ENCODE data around the gene NMB. TPM values are rescaled to one million over a fixed set of nuclear protein-coding genes. Genes with fewer than 3 reads are reported as not detected.
A peak's percentile ranks its signal among the peaks of the same experiment; 100 is the strongest.

Gene NMB
- total and polyA plus RNA-seq, 2 of the 13 experiments (the other 11 are each of a cell fraction or from before 2014, with no cell fraction given), result 10.4 to 25.4 TPM

- Histone ChIP-seq H3K4me3 (replicated peaks in 1 of 3; ENCODE audit: insufficient read depth in 1 of 3, low read depth in 2 of 3, low read length in 3 of 3) (no peak overlapping the region), H4K20me1 (ENCODE audit: insufficient read depth, low read length) (no peaks in the 10 kb centered on the region), H3K9ac (ENCODE audit: insufficient read depth, low read depth, low read length) (no peak overlapping the region), H3K4me2 (ENCODE audit: low read depth, low read length) (no peak overlapping the region), H2AFZ (ENCODE audit: low read length) (no peak overlapping the region), H3K27ac (ENCODE audit: extremely low read length, insufficient read depth, low read length) (no peak overlapping the region), H3K4me1 (ENCODE audit: insufficient read depth, low read length) (peaks cover 32% of the 10 kb centered on the region), H3K27me3 (ENCODE audit: control insufficient read depth in 1 of 2, insufficient read depth in 2 of 2, low read length in 2 of 2) (no peaks in the 10 kb centered on the region; a peak in 1 of 5 replicates), H3K9me3 (ENCODE audit: low read length) (no peaks in the 10 kb centered on the region), H3K36me3 (replicated peaks in 1 of 2; ENCODE audit: control insufficient read depth in 1 of 2, insufficient read depth in 2 of 2, low read length in 2 of 2) (peaks cover 26 to 48% of the 10 kb centered on the region in 2 experiments), H3K79me2 (ENCODE audit: insufficient read depth, low read length) (peaks cover 15% of the 10 kb centered on the region)
- no peak for ATAC-seq
- no peak for FAIRE-seq
- 100% methylated on average over 2 of the region's 2 CpGs for WGBS (ENCODE audit: low lambda C conversion rate)
- CTCF ChIA-PET (ENCODE audit: low intra/inter-chr PET ratio, low total read pairs), result no interaction called here
- no TSS peak for BruUV-seq (replicated peaks)
- POLR2A ChIA-PET, result interaction anchor here (1.3 to 6.7 kb wide), 3 partner anchors 6 to 43 kb away, joined by 4 to 45 read pairs (median 6); no protein-coding TSS in a partner anchor
- DNase-seq (ENCODE audit: low spot score), result no peak
- intact Hi-C loops (cut with micrococcal nuclease; ENCODE audit: unreplicated experiment) (loop anchor here (10.0 kb wide), 1 partner anchor 165 kb away; the partner anchor contains the start of gene ALPK3), in situ Hi-C loops (cut with HindIII; ENCODE audit: extremely low pct_ligation_motif_present, low pct_unique_long_range_greater_than_20kb) (loop anchor here (10.0 kb wide), 1 partner anchor 275 kb away; no protein-coding TSS in a partner anchor)
- TF ChIP-seq RBFOX2 (IDR thresholded peaks at IDR 0.05; ENCODE audit: low read depth, low read length) (0 out of 2 replicates have a peak, but pooled peaks have one; percentile 20), ZNF720 (CRISPR knock-in tag; IDR thresholded peaks at IDR 0.05) (no peak)
Measured at GRCh38 chr15:84649706-84650105, 8.3 kb downstream of the NMB start.

GRCh38 chr15:84648539-84648938 is 9.5 kb downstream of the NMB start:
- no peak for DNase-seq (ENCODE audit: low spot score)
- no peaks in the 10 kb centered on the region for H4K20me1 ChIP-seq (ENCODE audit: insufficient read depth, low read length)
- no peak for ATAC-seq
- TF ChIP-seq MTA3 (CRISPR knock-in tag; IDR thresholded peaks at IDR 0.05), result no peak
- no peak overlapping the region for H3K9ac ChIP-seq (ENCODE audit: insufficient read depth, low read depth, low read length)
- no peak overlapping the region for H3K4me2 ChIP-seq (ENCODE audit: low read depth, low read length)
- intact Hi-C loops (cut with micrococcal nuclease; ENCODE audit: unreplicated experiment), result no loop called here
- CTCF ChIA-PET (ENCODE audit: low intra/inter-chr PET ratio, low total read pairs), result no interaction called here
- H3K27ac ChIP-seq (ENCODE audit: extremely low read length, insufficient read depth, low read length), result no peak overlapping the region
- H3K79me2 ChIP-seq (ENCODE audit: insufficient read depth, low read length), result peaks cover 12% of the 10 kb centered on the region
- peaks cover 26 to 57% of the 10 kb centered on the region in 2 experiments for H3K36me3 ChIP-seq (replicated peaks in 1 of 2; ENCODE audit: control insufficient read depth in 1 of 2, insufficient read depth in 2 of 2, low read length in 2 of 2)
- no TSS peak for BruUV-seq (replicated peaks)
- H3K4me1 ChIP-seq (ENCODE audit: insufficient read depth, low read length), result peaks cover 31% of the 10 kb centered on the region
- FAIRE-seq, result no peak
- no peaks in the 10 kb centered on the region; a peak in 1 of 5 replicates for H3K27me3 ChIP-seq (ENCODE audit: control insufficient read depth in 1 of 2, insufficient read depth in 2 of 2, low read length in 2 of 2)
- WGBS (ENCODE audit: low lambda C conversion rate), result 92% methylated on average over 3 of the region's 3 CpGs
- H3K9me3 ChIP-seq (ENCODE audit: low read length), result no peaks in the 10 kb centered on the region
- no peak overlapping the region for H2AFZ ChIP-seq (ENCODE audit: low read length)
- POLR2A ChIA-PET, result interaction anchor here (0.7 to 1.7 kb wide), 2 partner anchors 17 to 68 kb away, joined by 3 to 6 read pairs; partner anchors contain the start of gene SEC11A
- in situ Hi-C loops (cut with HindIII; ENCODE audit: extremely low pct_ligation_motif_present, low pct_unique_long_range_greater_than_20kb), result no loop called here
- H3K4me3 ChIP-seq (replicated peaks in 1 of 3; ENCODE audit: insufficient read depth in 1 of 3, low read depth in 2 of 3, low read length in 3 of 3), result no peak overlapping the region
